Measurements from ENCODE around the gene OR6S1.
"Not testable (repeated sequence)": the region's sequence is repeated elsewhere in the genome, so short reads cannot be mapped to it uniquely, and the experiment has no call there.

OR6S1 gene

GRCh38 chr14:20667957-20668356 is 26.5 kb upstream of the OR6S1 start:
- Histone ChIP-seq H3K27ac (ENCODE audit: low read depth in 2 of 2, low read length in 2 of 2) (peak overlapping the region in 1 of 2 donors; percentile 17), H3K4me1 (ENCODE audit: control insufficient read depth in 2 of 2, insufficient read depth in 2 of 2, low read length in 2 of 2) (peaks cover 7 to 10% of the 10 kb centered on the region in 2 donors), H3K27me3 (ENCODE audit: control insufficient read depth in 2 of 2, insufficient read depth in 2 of 2, low read length in 2 of 2) (no peaks in the 10 kb centered on the region)

GRCh38 chr14:20666400-20666961 is 25.0 kb upstream of the OR6S1 start:
- not testable (repeated sequence) for H3K36me3 ChIP-seq (ENCODE audit: control insufficient read depth in 2 of 2, insufficient read depth in 2 of 2, low read length in 2 of 2); H3K9ac ChIP-seq (ENCODE audit: low read depth in 1 of 2, low read length in 2 of 2); H3K4me3 ChIP-seq (ENCODE audit: low read length in 2 of 2); H3K27me3 ChIP-seq (ENCODE audit: control insufficient read depth in 2 of 2, insufficient read depth in 2 of 2, low read length in 2 of 2); H3K27ac ChIP-seq (ENCODE audit: low read depth in 2 of 2, low read length in 2 of 2); H3K4me1 ChIP-seq (ENCODE audit: control insufficient read depth in 2 of 2, insufficient read depth in 2 of 2, low read length in 2 of 2); H3K9me3 ChIP-seq (ENCODE audit: control insufficient read depth in 2 of 2, low read length in 2 of 2)

More at GRCh38 chr14:20667957-20668356, 26.5 kb upstream of the OR6S1 start:
- Histone ChIP-seq H3K9ac (ENCODE audit: low read depth in 1 of 2, low read length in 2 of 2) (no peak overlapping the region), H3K36me3 (ENCODE audit: control insufficient read depth in 2 of 2, insufficient read depth in 2 of 2, low read length in 2 of 2) (no peaks in the 10 kb centered on the region), H3K4me3 (ENCODE audit: low read length in 2 of 2) (no peak overlapping the region), H3K9me3 (ENCODE audit: control insufficient read depth in 2 of 2, low read length in 2 of 2) (no peaks in the 10 kb centered on the region)

GRCh38 chr14:20662968-20663732 is 21.7 kb upstream of the OR6S1 start:
- Histone ChIP-seq H3K4me1 (ENCODE audit: control insufficient read depth in 2 of 2, insufficient read depth in 2 of 2, low read length in 2 of 2) (peaks cover 0 to 7% of the 10 kb centered on the region in 2 donors), H3K4me3 (ENCODE audit: low read length in 2 of 2) (peak overlapping the region; percentile 56 to 65), H3K36me3 (ENCODE audit: control insufficient read depth in 2 of 2, insufficient read depth in 2 of 2, low read length in 2 of 2) (no peaks in the 10 kb centered on the region), H3K9me3 (ENCODE audit: control insufficient read depth in 2 of 2, low read length in 2 of 2) (no peaks in the 10 kb centered on the region), H3K27me3 (ENCODE audit: control insufficient read depth in 2 of 2, insufficient read depth in 2 of 2, low read length in 2 of 2) (peaks cover 0 to 4% of the 10 kb centered on the region in 2 donors), H3K9ac (ENCODE audit: low read depth in 1 of 2, low read length in 2 of 2) (peak overlapping the region in 1 of 2 donors; percentile 29), H3K27ac (ENCODE audit: low read depth in 2 of 2, low read length in 2 of 2) (no peak overlapping the region)

- Histone ChIP-seq H3K4me1 (ENCODE audit: control insufficient read depth in 2 of 2, insufficient read depth in 2 of 2, low read length in 2 of 2) (peaks cover 0 to 7% of the 10 kb centered on the region in 2 donors), H3K4me3 (ENCODE audit: low read length in 2 of 2) (no peak overlapping the region), H3K9ac (ENCODE audit: low read depth in 1 of 2, low read length in 2 of 2) (no peak overlapping the region), H3K27me3 (ENCODE audit: control insufficient read depth in 2 of 2, insufficient read depth in 2 of 2, low read length in 2 of 2) (peaks cover 6 to 17% of the 10 kb centered on the region in 2 donors), H3K36me3 (ENCODE audit: control insufficient read depth in 2 of 2, insufficient read depth in 2 of 2, low read length in 2 of 2) (no peaks in the 10 kb centered on the region), H3K9me3 (ENCODE audit: control insufficient read depth in 2 of 2, low read length in 2 of 2) (no peaks in the 10 kb centered on the region), H3K27ac (ENCODE audit: low read depth in 2 of 2, low read length in 2 of 2) (no peak overlapping the region)
Observed at GRCh38 chr14:20661197-20661596, 19.7 kb upstream of the OR6S1 start.

- Histone ChIP-seq H3K9ac (ENCODE audit: low read depth in 1 of 2, low read length in 2 of 2) (no peak overlapping the region), H3K4me1 (ENCODE audit: control insufficient read depth in 2 of 2, insufficient read depth in 2 of 2, low read length in 2 of 2) (peaks cover 0 to 7% of the 10 kb centered on the region in 2 donors), H3K27ac (ENCODE audit: low read depth in 2 of 2, low read length in 2 of 2) (no peak overlapping the region), H3K27me3 (ENCODE audit: control insufficient read depth in 2 of 2, insufficient read depth in 2 of 2, low read length in 2 of 2) (peaks cover 15 to 26% of the 10 kb centered on the region in 2 donors), H3K9me3 (ENCODE audit: control insufficient read depth in 2 of 2, low read length in 2 of 2) (no peaks in the 10 kb centered on the region), H3K36me3 (ENCODE audit: control insufficient read depth in 2 of 2, insufficient read depth in 2 of 2, low read length in 2 of 2) (no peaks in the 10 kb centered on the region), H3K4me3 (ENCODE audit: low read length in 2 of 2) (no peak overlapping the region)
Observed at GRCh38 chr14:20659813-20660395, 18.4 kb upstream of the OR6S1 start.

- Histone ChIP-seq H3K4me3 (ENCODE audit: low read length in 2 of 2) (no peak overlapping the region), H3K9me3 (ENCODE audit: control insufficient read depth in 2 of 2, low read length in 2 of 2) (no peaks in the 10 kb centered on the region), H3K27me3 (ENCODE audit: control insufficient read depth in 2 of 2, insufficient read depth in 2 of 2, low read length in 2 of 2) (peaks cover 15 to 26% of the 10 kb centered on the region in 2 donors), H3K36me3 (ENCODE audit: control insufficient read depth in 2 of 2, insufficient read depth in 2 of 2, low read length in 2 of 2) (no peaks in the 10 kb centered on the region), H3K9ac (ENCODE audit: low read depth in 1 of 2, low read length in 2 of 2) (no peak overlapping the region), H3K27ac (ENCODE audit: low read depth in 2 of 2, low read length in 2 of 2) (no peak overlapping the region), H3K4me1 (ENCODE audit: control insufficient read depth in 2 of 2, insufficient read depth in 2 of 2, low read length in 2 of 2) (peaks cover 0 to 7% of the 10 kb centered on the region in 2 donors)
Observed at GRCh38 chr14:20659336-20659735, 17.8 kb upstream of the OR6S1 start.

- H3K27ac ChIP-seq (ENCODE audit: low read depth in 2 of 2, low read length in 2 of 2): no peak overlapping the region
- no peaks in the 10 kb centered on the region for H3K36me3 ChIP-seq (ENCODE audit: control insufficient read depth in 2 of 2, insufficient read depth in 2 of 2, low read length in 2 of 2)
- H3K4me3 ChIP-seq (ENCODE audit: low read length in 2 of 2): no peak overlapping the region
- H3K4me1 ChIP-seq (ENCODE audit: control insufficient read depth in 2 of 2, insufficient read depth in 2 of 2, low read length in 2 of 2): peaks cover 0 to 2% of the 10 kb centered on the region in 2 donors
- peaks cover 17 to 30% of the 10 kb centered on the region in 2 donors for H3K27me3 ChIP-seq (ENCODE audit: control insufficient read depth in 2 of 2, insufficient read depth in 2 of 2, low read length in 2 of 2)
- H3K9me3 ChIP-seq (ENCODE audit: control insufficient read depth in 2 of 2, low read length in 2 of 2): no peaks in the 10 kb centered on the region
- no peak overlapping the region for H3K9ac ChIP-seq (ENCODE audit: low read depth in 1 of 2, low read length in 2 of 2)
Observed at GRCh38 chr14:20658246-20658645, 16.8 kb upstream of the OR6S1 start.

GRCh38 chr14:20657216-20658211 is 16.0 kb upstream of the OR6S1 start:
- H3K4me3 ChIP-seq (ENCODE audit: low read length in 2 of 2): no peak overlapping the region
- no peak overlapping the region for H3K27ac ChIP-seq (ENCODE audit: low read depth in 2 of 2, low read length in 2 of 2)
- H3K27me3 ChIP-seq (ENCODE audit: control insufficient read depth in 2 of 2, insufficient read depth in 2 of 2, low read length in 2 of 2): peaks cover 23 to 35% of the 10 kb centered on the region in 2 donors
- H3K36me3 ChIP-seq (ENCODE audit: control insufficient read depth in 2 of 2, insufficient read depth in 2 of 2, low read length in 2 of 2): no peaks in the 10 kb centered on the region
- no peak overlapping the region for H3K9ac ChIP-seq (ENCODE audit: low read depth in 1 of 2, low read length in 2 of 2)
- H3K9me3 ChIP-seq (ENCODE audit: control insufficient read depth in 2 of 2, low read length in 2 of 2): no peaks in the 10 kb centered on the region
- no peaks in the 10 kb centered on the region for H3K4me1 ChIP-seq (ENCODE audit: control insufficient read depth in 2 of 2, insufficient read depth in 2 of 2, low read length in 2 of 2)

GRCh38 chr14:20656274-20656673 is 14.8 kb upstream of the OR6S1 start:
- Histone ChIP-seq H3K4me1 (ENCODE audit: control insufficient read depth in 2 of 2, insufficient read depth in 2 of 2, low read length in 2 of 2) (no peaks in the 10 kb centered on the region), H3K9ac (ENCODE audit: low read depth in 1 of 2, low read length in 2 of 2) (no peak overlapping the region), H3K27me3 (ENCODE audit: control insufficient read depth in 2 of 2, insufficient read depth in 2 of 2, low read length in 2 of 2) (peaks cover 26 to 41% of the 10 kb centered on the region in 2 donors), H3K27ac (ENCODE audit: low read depth in 2 of 2, low read length in 2 of 2) (no peak overlapping the region), H3K9me3 (ENCODE audit: control insufficient read depth in 2 of 2, low read length in 2 of 2) (no peaks in the 10 kb centered on the region), H3K36me3 (ENCODE audit: control insufficient read depth in 2 of 2, insufficient read depth in 2 of 2, low read length in 2 of 2) (no peaks in the 10 kb centered on the region), H3K4me3 (ENCODE audit: low read length in 2 of 2) (no peak overlapping the region)
